Spinal cord (tissue), 10 donors: ENCODE results near the gene PI4KB. TPM values are rescaled to one million over a fixed set of nuclear protein-coding genes. Genes with fewer than 3 reads are reported as not detected.
A peak's percentile ranks its signal among the peaks of the same experiment; 100 is the strongest.
"Not testable (repeated sequence)": the region's sequence is repeated elsewhere in the genome, so short reads cannot be mapped to it uniquely, and the experiment has no call there.

Source experiments
- DNase-seq, 6 donors: peaks; one replicate each; pipeline versions ENCODE4 v3.0.0 to v3.0.0-alpha.2; 2013 to 2015; ENCODE audit warnings: low spot score in 6 of 6, low read depth in 4 of 6
- H3K27ac ChIP-seq: one replicate; pipeline ENCODE4 v1.5.1; 2013; ENCODE audit warnings: low read depth, low read length, control low read depth
- H3K27me3 ChIP-seq: one replicate; pipeline ENCODE4 v1.6.1; 2013; ENCODE audit warnings: low read length; ENCODE audit not compliant: control insufficient read depth, insufficient read depth
- H3K36me3 ChIP-seq: one replicate; pipeline ENCODE4 v1.6.1; 2013; ENCODE audit warnings: low read length; ENCODE audit not compliant: control insufficient read depth, insufficient read depth
- H3K4me1 ChIP-seq: one replicate; pipeline ENCODE4 v1.6.1; 2013; ENCODE audit warnings: low read length; ENCODE audit not compliant: control insufficient read depth, insufficient read depth
- H3K4me3 ChIP-seq: one replicate; pipeline ENCODE4 v1.5.1; 2013; ENCODE audit warnings: low read depth, low read length, control low read depth
- H3K9me3 ChIP-seq: one replicate; pipeline ENCODE4 v1.6.1; 2013; ENCODE audit warnings: low read length; ENCODE audit not compliant: control insufficient read depth, insufficient read depth
- WGBS: methylation state at CpG from one replicate; pipeline ENCODE4 v1.1.5; 2013; ENCODE audit warnings: missing lambda C conversion rate; ENCODE audit not compliant: insufficient coverage; 5-methylcytosine and 5-hydroxymethylcytosine counted together
- polyA plus RNA-seq, 2 donors: library from polyadenylated mRNA; unstranded; fragments of 120-200 nt; gene quantifications; one replicate each; pipeline ENCODE4 v1.2.1, GENCODE V29; 2013; ENCODE audit not compliant: insufficient read length in 2 of 2
- total RNA-seq, 2 donors: library from RNA; depleted of rRNA in 1 of 2; stranded (reverse); fragments of 120-200 nt in 1 of 2; fragments of >200 nt in 1 of 2; gene quantifications; one replicate each; pipeline versions ENCODE4 v1.2.3 to v1.2.4, GENCODE V29; 2013 to 2014
- donor health status: healthy.

Gene PI4KB
- total and polyA plus RNA-seq, 4 donors, result 37.9 to 79.0 (median 60.0) TPM

GRCh38 chr1:151367658-151368392 lies 40.6 kb upstream of the PI4KB start:
- peaks cover 32% of the 10 kb centered on the region for H3K4me1 ChIP-seq

GRCh38 chr1:151364996-151365395 lies 37.8 kb upstream of the PI4KB start:
- Histone ChIP-seq H3K36me3 (peaks cover 15% of the 10 kb centered on the region), H3K4me3 (no peak overlapping the region), H3K9me3 (peaks cover 6% of the 10 kb centered on the region), H3K27me3 (no peaks in the 10 kb centered on the region), H3K4me1 (peaks cover 5% of the 10 kb centered on the region), H3K27ac (no peak overlapping the region)
- no peak for DNase-seq
- WGBS, result 84% methylated on average over 2 of the region's 4 CpGs

More at GRCh38 chr1:151367658-151368392, 40.6 kb upstream of the PI4KB start:
- H3K36me3 ChIP-seq, result peaks cover 15% of the 10 kb centered on the region
- no peak overlapping the region for H3K4me3 ChIP-seq
- WGBS, result 95% methylated on average over 4 of the region's 8 CpGs
- peaks cover 1% of the 10 kb centered on the region for H3K9me3 ChIP-seq
- H3K27me3 ChIP-seq, result no peaks in the 10 kb centered on the region
- H3K27ac ChIP-seq, result no peak overlapping the region
- DNase-seq, result no peak

- peaks cover 5% of the 10 kb centered on the region for H3K36me3 ChIP-seq
- H3K4me1 ChIP-seq, result no peaks in the 10 kb centered on the region
- H3K9me3 ChIP-seq, result peaks cover 6% of the 10 kb centered on the region
- no peak overlapping the region for H3K27ac ChIP-seq
- H3K27me3 ChIP-seq, result no peaks in the 10 kb centered on the region
- H3K4me3 ChIP-seq, result no peak overlapping the region
- no peak for DNase-seq
- WGBS, result 92% methylated on average over 2 of the region's 3 CpGs
Measured at GRCh38 chr1:151362308-151363155, 35.3 kb upstream of the PI4KB start.

GRCh38 chr1:151361883-151362282 lies 34.7 kb upstream of the PI4KB start:
- Histone ChIP-seq H3K36me3 (peaks cover 5% of the 10 kb centered on the region), H3K9me3 (peaks cover 6% of the 10 kb centered on the region), H3K27ac (no peak overlapping the region), H3K27me3 (no peaks in the 10 kb centered on the region), H3K4me1 (no peaks in the 10 kb centered on the region), H3K4me3 (no peak overlapping the region)
- no peak for DNase-seq

GRCh38 chr1:151356696-151357095 lies 29.5 kb upstream of the PI4KB start:
- Histone ChIP-seq H3K9me3 (no peaks in the 10 kb centered on the region), H3K27me3 (no peaks in the 10 kb centered on the region), H3K27ac (no peak overlapping the region), H3K4me3 (no peak overlapping the region), H3K36me3 (no peaks in the 10 kb centered on the region), H3K4me1 (no peaks in the 10 kb centered on the region)
- no peak for DNase-seq
- no CpG with 5 or more reads among the region's 2 CpGs for WGBS

GRCh38 chr1:151352021-151352718 lies 25.0 kb upstream of the PI4KB start:
- Histone ChIP-seq H3K36me3 (no peaks in the 10 kb centered on the region), H3K9me3 (no peaks in the 10 kb centered on the region), H3K27ac (no peak overlapping the region), H3K4me3 (no peak overlapping the region), H3K4me1 (peaks cover 4% of the 10 kb centered on the region), H3K27me3 (no peaks in the 10 kb centered on the region)
- no peak for DNase-seq
- WGBS, result 94% methylated on average over 4 of the region's 6 CpGs

GRCh38 chr1:151350323-151350722 lies 23.1 kb upstream of the PI4KB start:
- H3K27ac ChIP-seq, DNase-seq, H3K4me3 ChIP-seq, H3K9me3 ChIP-seq, H3K27me3 ChIP-seq, H3K36me3 ChIP-seq: not testable (repeated sequence)
- WGBS, result 92% methylated on average over 2 of the region's 9 CpGs
- H3K4me1 ChIP-seq, result peaks cover 12% of the 10 kb centered on the region

GRCh38 chr1:151347523-151348246 lies 20.5 kb upstream of the PI4KB start:
- WGBS, result 10% methylated on average over 5 of the region's 12 CpGs
- DNase-seq, result no peak
- H3K4me3 ChIP-seq, result peak overlapping the region; percentile 82
- no peaks in the 10 kb centered on the region for H3K9me3 ChIP-seq
- H3K4me1 ChIP-seq, result peaks cover 19% of the 10 kb centered on the region
- H3K27me3 ChIP-seq, result no peaks in the 10 kb centered on the region
- peak overlapping the region; percentile 95 for H3K27ac ChIP-seq
- peaks cover 17% of the 10 kb centered on the region for H3K36me3 ChIP-seq
